Vagina (tissue), 2 donors: ENCODE results near the gene CEP85L. TPM values are rescaled to one million over a fixed set of nuclear protein-coding genes. Genes with fewer than 3 reads are reported as not detected.

Experiments used
- DNase-seq, 2 donors: peaks; one replicate each; pipeline ENCODE4 v3.0.0-alpha.2; 2017; ENCODE audit errors: extremely low spot score in 2 of 2
- H3K27ac ChIP-seq: fragments of 200-600 bp; sonication (generic); one replicate; pipeline ENCODE4 v1.5.1; 2019
- H3K27me3 ChIP-seq: fragments of 200-600 bp; sonication (generic); one replicate; pipeline ENCODE4 v1.5.1; 2019
- H3K36me3 ChIP-seq, 2 donors: fragments of 200-600 bp; sonication (generic); one replicate each; pipeline ENCODE4 v1.5.1; 2017 to 2019
- H3K4me1 ChIP-seq: fragments of 200-600 bp; sonication (generic); one replicate; pipeline ENCODE4 v1.5.1; 2019
- H3K4me3 ChIP-seq, 2 donors: fragments of 200-600 bp; sonication (generic); 1 replicate in 1 of 2; 2 replicates in 1 of 2; pipeline ENCODE4 v1.5.1; 2016 to 2019
- H3K9me3 ChIP-seq: fragments of 200-600 bp; sonication (generic); one replicate; pipeline ENCODE4 v1.5.1; 2019
- POLR2A ChIP-seq, 2 donors: fragments of 450-650 bp; IDR thresholded peaks; one replicate each; pipeline ENCODE4 v1.6.1; 2017; ENCODE audit warnings: antibody characterized with exemption in 2 of 2, mild to moderate bottlenecking in 2 of 2, moderate library complexity in 2 of 2
- POLR2AphosphoS5 ChIP-seq, 2 donors: sonication (generic); formaldehyde crosslinking; IDR thresholded peaks; one replicate each; pipeline ENCODE4 v1.9.0; 2017; ENCODE audit warnings: antibody characterized with exemption in 2 of 2, mild to moderate bottlenecking in 2 of 2, low read depth in 1 of 2; ENCODE audit not compliant: insufficient read depth in 1 of 2
- intact Hi-C: fragments of 100-400 bp; cut with DNase I; formaldehyde crosslinking; loops from one replicate; pipeline ENCODE4 v1.15.1; 2023
- total RNA-seq: library from RNA; depleted of rRNA; stranded (reverse); fragments of >200 nt; gene quantifications from one replicate; pipeline ENCODE4 v1.2.3, GENCODE V29; 2016
- TF ChIP-seq, protein P1 (sequence below), 3 experiments: fragments of 450-650 bp in 2 of 3; fragments of 200-600 bp in 1 of 3; sonication (generic) in 1 of 3; IDR thresholded peaks; one replicate each; pipeline ENCODE4 v1.5.1; 2017 to 2019; ENCODE audit warnings: antibody characterized with exemption in 3 of 3, mild to moderate bottlenecking in 2 of 3, moderate library complexity in 2 of 3

Gene CEP85L
- total RNA-seq, 1 donor from 2014 or later = 11.8 TPM

DNA sequence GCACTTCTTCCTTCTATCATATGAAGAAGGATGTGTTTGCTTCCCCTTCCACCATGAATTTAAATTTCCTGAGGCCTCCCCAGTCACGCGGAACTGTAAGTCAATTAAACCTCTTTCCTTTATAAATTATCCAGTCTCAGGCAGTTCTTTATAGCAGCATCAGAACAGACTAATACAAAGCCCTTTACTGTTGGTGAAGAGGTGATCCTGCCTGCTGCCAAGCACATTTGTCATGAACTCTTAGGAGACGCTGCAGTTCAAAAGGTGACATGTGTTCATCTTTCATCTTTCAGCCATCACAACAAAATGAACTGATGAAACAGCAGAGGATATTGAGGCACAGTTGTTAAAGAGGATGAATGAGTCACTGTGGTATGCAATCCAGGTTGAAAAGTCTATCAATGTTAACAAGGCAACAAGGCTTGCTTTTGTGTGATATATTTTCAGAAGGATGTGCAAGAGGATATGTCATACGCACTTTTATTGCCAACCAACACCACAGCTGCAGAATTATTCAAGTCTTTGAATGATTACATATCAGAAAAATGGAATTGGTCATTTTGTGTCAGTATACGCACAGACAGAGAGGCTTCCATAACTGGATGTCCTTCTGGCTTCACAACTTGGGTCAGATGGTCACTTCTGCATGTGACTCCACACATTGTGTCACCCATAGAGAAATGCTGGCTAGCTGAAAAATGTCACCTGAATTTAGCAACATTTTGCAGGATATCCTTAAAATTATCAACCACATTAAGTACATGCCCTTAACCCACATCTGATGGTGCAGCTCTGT is 155.7 kb downstream of the CEP85L start:
- Histone ChIP-seq H3K9me3 (no peaks in the 10 kb centered on the region), H3K27me3 (no peaks in the 10 kb centered on the region), H3K4me3 (no peak overlapping the region), H3K27ac (no peak overlapping the region), H3K4me1 (no peaks in the 10 kb centered on the region), H3K36me3 (peaks cover 0 to 20% of the 10 kb centered on the region in 2 donors)
- intact Hi-C loops = no loop called here
- DNase-seq = no peak
- TF ChIP-seq, protein P1, sequence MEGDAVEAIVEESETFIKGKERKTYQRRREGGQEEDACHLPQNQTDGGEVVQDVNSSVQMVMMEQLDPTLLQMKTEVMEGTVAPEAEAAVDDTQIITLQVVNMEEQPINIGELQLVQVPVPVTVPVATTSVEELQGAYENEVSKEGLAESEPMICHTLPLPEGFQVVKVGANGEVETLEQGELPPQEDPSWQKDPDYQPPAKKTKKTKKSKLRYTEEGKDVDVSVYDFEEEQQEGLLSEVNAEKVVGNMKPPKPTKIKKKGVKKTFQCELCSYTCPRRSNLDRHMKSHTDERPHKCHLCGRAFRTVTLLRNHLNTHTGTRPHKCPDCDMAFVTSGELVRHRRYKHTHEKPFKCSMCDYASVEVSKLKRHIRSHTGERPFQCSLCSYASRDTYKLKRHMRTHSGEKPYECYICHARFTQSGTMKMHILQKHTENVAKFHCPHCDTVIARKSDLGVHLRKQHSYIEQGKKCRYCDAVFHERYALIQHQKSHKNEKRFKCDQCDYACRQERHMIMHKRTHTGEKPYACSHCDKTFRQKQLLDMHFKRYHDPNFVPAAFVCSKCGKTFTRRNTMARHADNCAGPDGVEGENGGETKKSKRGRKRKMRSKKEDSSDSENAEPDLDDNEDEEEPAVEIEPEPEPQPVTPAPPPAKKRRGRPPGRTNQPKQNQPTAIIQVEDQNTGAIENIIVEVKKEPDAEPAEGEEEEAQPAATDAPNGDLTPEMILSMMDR (IDR thresholded peaks at IDR 0.05) = no peak
- TF ChIP-seq POLR2AphosphoS5 (IDR thresholded peaks at IDR 0.05; ENCODE audit: insufficient read depth in 1 of 2, low read depth in 1 of 2) (no peak), POLR2A (IDR thresholded peaks at IDR 0.05) (no peak)

DNA sequence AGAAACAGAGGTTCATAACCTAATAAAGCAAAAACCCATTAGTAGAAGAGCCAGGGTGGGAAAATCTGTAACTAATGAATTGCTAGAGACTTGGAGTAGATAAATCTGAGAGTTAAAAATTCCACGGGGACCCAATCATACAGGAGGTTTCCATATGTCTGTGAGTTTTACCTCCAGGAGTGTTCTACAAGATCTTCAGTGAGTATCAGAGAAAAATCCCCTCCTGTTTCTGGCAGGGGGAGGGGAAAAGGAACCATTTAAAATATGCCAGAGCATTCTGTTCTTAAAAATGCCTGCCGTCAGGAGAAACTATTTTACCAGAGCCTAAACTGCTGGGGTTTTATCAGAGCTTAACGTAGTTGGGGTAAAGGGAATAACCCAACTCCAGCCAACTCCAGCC is 157.3 kb downstream of the CEP85L start:
- H3K4me1 ChIP-seq = no peaks in the 10 kb centered on the region
- no peaks in the 10 kb centered on the region for H3K27me3 ChIP-seq
- H3K36me3 ChIP-seq = peaks cover 0 to 33% of the 10 kb centered on the region in 2 donors
- no peak overlapping the region for H3K27ac ChIP-seq
- TF ChIP-seq, protein P1 (IDR thresholded peaks at IDR 0.05) = no peak
- TF ChIP-seq POLR2A (IDR thresholded peaks at IDR 0.05) (no peak), POLR2AphosphoS5 (IDR thresholded peaks at IDR 0.05; ENCODE audit: insufficient read depth in 1 of 2, low read depth in 1 of 2) (no peak)
- DNase-seq = no peak
- no peak overlapping the region for H3K4me3 ChIP-seq
- intact Hi-C loops = no loop called here
- H3K9me3 ChIP-seq = peaks cover 3% of the 10 kb centered on the region

DNA sequence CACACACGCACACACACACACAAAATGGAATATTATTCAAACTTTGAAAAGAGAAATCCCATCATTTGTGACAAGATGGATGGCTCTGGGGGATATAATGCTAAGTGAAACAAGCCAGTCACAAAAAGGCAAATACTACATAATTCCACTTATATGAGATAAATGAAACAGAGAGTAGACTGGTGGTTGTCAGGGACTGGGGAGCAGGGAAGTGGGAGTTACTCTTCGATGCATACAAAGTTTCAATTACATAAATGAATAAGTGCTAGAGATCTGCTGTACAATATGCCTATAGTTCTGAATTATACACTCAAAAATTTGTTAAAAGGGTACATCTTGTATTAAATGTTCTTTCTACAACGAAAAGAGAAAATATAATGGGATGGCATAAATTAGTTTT is 161.4 kb downstream of the CEP85L start:
- H3K36me3 ChIP-seq = peaks cover 0 to 52% of the 10 kb centered on the region in 2 donors
- H3K27ac ChIP-seq = no peak overlapping the region
- TF ChIP-seq, protein P1 (IDR thresholded peaks at IDR 0.05) = no peak
- TF ChIP-seq POLR2AphosphoS5 (IDR thresholded peaks at IDR 0.05; ENCODE audit: insufficient read depth in 1 of 2, low read depth in 1 of 2) = no peak
- TF ChIP-seq POLR2A (IDR thresholded peaks at IDR 0.05) = no peak
- intact Hi-C loops = no loop called here
- no peaks in the 10 kb centered on the region for H3K27me3 ChIP-seq
- H3K9me3 ChIP-seq = peaks cover 10% of the 10 kb centered on the region
- H3K4me3 ChIP-seq = no peak overlapping the region
- DNase-seq = no peak
- no peaks in the 10 kb centered on the region for H3K4me1 ChIP-seq

DNA sequence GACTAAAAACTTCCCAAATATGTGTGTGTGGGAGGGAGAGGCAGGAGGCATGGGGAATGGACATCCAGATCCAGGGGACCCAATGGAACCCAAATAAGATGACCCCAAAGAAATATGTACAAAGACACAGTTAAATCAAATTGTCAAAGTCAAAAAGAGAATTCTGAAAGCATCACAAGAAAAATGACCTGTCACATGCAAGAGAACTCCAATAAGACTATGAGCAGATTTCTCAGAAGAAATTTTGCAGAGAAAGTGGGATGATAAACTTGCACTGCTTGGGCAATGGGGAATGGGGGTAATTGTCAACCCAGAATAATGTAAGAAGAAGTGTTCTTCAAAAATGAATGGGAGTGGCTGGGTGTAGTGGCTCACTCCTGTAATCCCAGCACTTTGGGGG is 162.8 kb downstream of the CEP85L start:
- Histone ChIP-seq H3K36me3 (peaks cover 0 to 48% of the 10 kb centered on the region in 2 donors), H3K27me3 (no peaks in the 10 kb centered on the region), H3K9me3 (peaks cover 10% of the 10 kb centered on the region), H3K27ac (no peak overlapping the region), H3K4me3 (no peak overlapping the region), H3K4me1 (no peaks in the 10 kb centered on the region)
- TF ChIP-seq POLR2AphosphoS5 (IDR thresholded peaks at IDR 0.05; ENCODE audit: insufficient read depth in 1 of 2, low read depth in 1 of 2) (no peak), POLR2A (IDR thresholded peaks at IDR 0.05) (no peak)
- TF ChIP-seq, protein P1 (IDR thresholded peaks at IDR 0.05) = no peak
- intact Hi-C loops = no loop called here
- no peak for DNase-seq
